MCF 10A (cell line): ENCODE results near the gene C9orf43. TPM values are rescaled to one million over a fixed set of nuclear protein-coding genes. Genes with fewer than 3 reads are reported as not detected.

Experiments
- BruUV-seq: library from RNA; stranded (reverse); fragments of 400-500 nt; replicated peaks from 2 replicates; lab custom pipeline; 2021; lab: Mats Ljungman, UMichigan
- CTCF ChIA-PET: fragments of 300-600 bp; sonication (Branson Sonifier 250); formaldehyde crosslinking; extraction: SDS; loops from one replicate; lab custom pipeline; 2021; ENCODE audit warnings: antibody characterized with exemption, inconsistent platforms; lab: Yijun Ruan, JAX
- POLR2A ChIA-PET: fragments of 300-600, 350-650 bp; sonication (Branson Sonifier 250); formaldehyde crosslinking; extraction: SDS; loops from one replicate; lab custom pipeline; 2020; ENCODE audit warnings: antibody characterized with exemption, inconsistent platforms; lab: Yijun Ruan, JAX
- DNase-seq: peaks from one replicate; pipeline ENCODE4 v3.0.0-alpha.2; 2018; ENCODE audit not compliant: unreplicated experiment
- H3K27ac Mint-ChIP-seq: one replicate; pipeline ENCODE4 v1.8.0; 2022; ENCODE audit warnings: mild to moderate bottlenecking, low read depth, mixed read lengths; ENCODE audit not compliant: unreplicated experiment
- H3K27me3 Mint-ChIP-seq: one replicate; pipeline ENCODE4 v1.8.0; 2022; ENCODE audit warnings: mixed read lengths; ENCODE audit not compliant: insufficient read depth, unreplicated experiment
- H3K36me3 Mint-ChIP-seq: one replicate; pipeline ENCODE4 v1.8.0; 2022; ENCODE audit warnings: mild to moderate bottlenecking, moderate library complexity, mixed read lengths; ENCODE audit not compliant: insufficient read depth, unreplicated experiment
- H3K4me1 Mint-ChIP-seq: one replicate; pipeline ENCODE4 v1.8.0; 2022; ENCODE audit warnings: mixed read lengths; ENCODE audit not compliant: insufficient read depth, unreplicated experiment
- H3K4me3 Mint-ChIP-seq: one replicate; pipeline ENCODE4 v1.8.0; 2022; ENCODE audit warnings: mild to moderate bottlenecking, moderate library complexity, mixed read lengths; ENCODE audit not compliant: unreplicated experiment
- H3K9me3 Mint-ChIP-seq: one replicate; pipeline ENCODE4 v1.8.0; 2022; ENCODE audit warnings: mixed read lengths; ENCODE audit not compliant: unreplicated experiment
- intact Hi-C: fragments of 100-400 bp; cut with micrococcal nuclease; formaldehyde crosslinking; loops from 2 replicates; pipeline ENCODE4 v1.14.1; 2022
- total RNA-seq: library from RNA; stranded (reverse); gene quantifications from 2 replicates; pipeline ENCODE4 v1.2.3, GENCODE V29; 2022
- TF ChIP-seq, protein P1 (sequence below): fragments of 200-600 bp; IDR thresholded peaks from one replicate; pipeline ENCODE4 v1.8.0; 2022; ENCODE audit warnings: antibody characterized with exemption, mild to moderate bottlenecking; ENCODE audit not compliant: unreplicated experiment

Gene C9orf43
- total RNA-seq, 1 experiment from 2014 or later = 0.84 TPM

DNA sequence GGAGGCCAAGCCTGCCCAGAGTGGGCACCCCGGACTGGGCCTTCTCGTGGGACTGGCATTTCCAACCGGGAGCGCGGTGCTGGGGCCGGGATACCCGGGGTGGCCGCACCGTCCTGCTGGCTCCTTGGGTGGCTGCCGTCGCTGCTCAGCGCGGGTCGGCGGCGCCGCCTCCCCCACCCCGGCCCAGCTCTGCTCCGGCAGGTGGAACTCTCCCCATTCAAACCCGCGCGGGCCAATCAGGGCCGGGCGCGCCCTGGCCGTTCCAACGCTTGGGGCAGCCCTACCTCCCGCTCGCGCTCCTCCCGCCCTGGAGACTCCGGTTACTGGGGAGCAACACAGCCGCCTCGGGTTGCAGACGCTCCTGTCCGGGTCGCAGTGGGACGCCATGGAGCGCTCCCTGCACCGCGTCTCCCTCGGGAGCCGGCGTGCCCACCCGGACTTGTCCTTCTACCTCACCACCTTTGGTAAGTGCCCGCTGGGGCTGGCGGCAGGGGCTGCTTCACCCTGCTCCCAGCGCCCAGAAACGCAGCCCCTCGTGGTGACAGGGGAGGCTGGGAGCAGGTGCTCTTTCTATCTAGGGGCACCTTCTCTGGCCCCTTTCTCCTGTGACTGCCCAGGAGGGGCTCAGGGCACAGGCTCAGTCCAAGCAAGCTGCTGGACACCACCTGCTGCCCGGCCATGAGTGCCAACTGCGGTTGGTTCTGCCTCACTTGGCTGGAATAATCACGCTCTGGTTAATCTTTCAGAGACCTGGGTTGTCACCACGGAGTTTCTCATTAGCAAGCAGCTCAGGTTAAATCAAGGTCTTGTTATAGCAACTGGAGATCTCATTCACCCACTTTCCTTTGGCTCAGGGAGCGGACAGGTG, 53.1 kb downstream of the C9orf43 start, which contains the start of gene RGS3:
Gene RGS3 (plus strand): TSS at position 310 of the 868 bp plus-strand sequence. CDS start 76 bp downstream, at position 386.
- CTCF ChIA-PET = interaction anchor here (0.9 to 1.1 kb wide), 3 partner anchors 15 to 194 kb away, joined by 3 to 4 read pairs (median 4); no protein-coding TSS in a partner anchor
- H3K9me3 Mint-ChIP-seq = no peaks in the 10 kb centered on the region
- peak; percentile 49 for DNase-seq
- intact Hi-C loops = no loop called here
- H3K4me1 Mint-ChIP-seq = no peaks in the 10 kb centered on the region
- TF ChIP-seq, protein P1, sequence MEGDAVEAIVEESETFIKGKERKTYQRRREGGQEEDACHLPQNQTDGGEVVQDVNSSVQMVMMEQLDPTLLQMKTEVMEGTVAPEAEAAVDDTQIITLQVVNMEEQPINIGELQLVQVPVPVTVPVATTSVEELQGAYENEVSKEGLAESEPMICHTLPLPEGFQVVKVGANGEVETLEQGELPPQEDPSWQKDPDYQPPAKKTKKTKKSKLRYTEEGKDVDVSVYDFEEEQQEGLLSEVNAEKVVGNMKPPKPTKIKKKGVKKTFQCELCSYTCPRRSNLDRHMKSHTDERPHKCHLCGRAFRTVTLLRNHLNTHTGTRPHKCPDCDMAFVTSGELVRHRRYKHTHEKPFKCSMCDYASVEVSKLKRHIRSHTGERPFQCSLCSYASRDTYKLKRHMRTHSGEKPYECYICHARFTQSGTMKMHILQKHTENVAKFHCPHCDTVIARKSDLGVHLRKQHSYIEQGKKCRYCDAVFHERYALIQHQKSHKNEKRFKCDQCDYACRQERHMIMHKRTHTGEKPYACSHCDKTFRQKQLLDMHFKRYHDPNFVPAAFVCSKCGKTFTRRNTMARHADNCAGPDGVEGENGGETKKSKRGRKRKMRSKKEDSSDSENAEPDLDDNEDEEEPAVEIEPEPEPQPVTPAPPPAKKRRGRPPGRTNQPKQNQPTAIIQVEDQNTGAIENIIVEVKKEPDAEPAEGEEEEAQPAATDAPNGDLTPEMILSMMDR = no peak
- H3K27me3 Mint-ChIP-seq = no peaks in the 10 kb centered on the region
- no peaks in the 10 kb centered on the region for H3K36me3 Mint-ChIP-seq
- POLR2A ChIA-PET = no interaction called here
- BruUV-seq = no TSS peak
- H3K27ac Mint-ChIP-seq = no peak within 1 kb of the TSS
- H3K4me3 Mint-ChIP-seq = peak within 1 kb of the TSS; percentile 9

DNA sequence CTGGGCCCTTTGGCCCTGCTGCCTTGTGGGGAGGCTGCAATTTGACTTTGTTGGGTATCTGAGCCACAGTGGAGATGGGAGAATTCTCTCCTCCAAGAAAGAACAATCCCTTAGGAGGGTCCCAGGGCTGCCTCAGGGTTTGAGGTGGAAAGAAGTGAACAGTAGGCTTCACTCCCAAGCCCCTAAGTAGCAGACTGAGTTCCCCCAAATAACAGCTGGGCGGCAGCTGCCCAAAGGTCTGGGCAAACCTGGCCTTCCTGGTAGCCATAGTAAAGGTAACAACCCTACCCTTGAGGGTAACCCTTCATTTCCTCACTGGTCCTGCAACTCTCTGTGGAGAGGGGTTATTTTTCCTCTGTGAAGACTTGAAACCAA, 53.7 kb downstream of the C9orf43 start:
- H3K4me3 Mint-ChIP-seq = peak overlapping the region; percentile 9
- no peak overlapping the region for H3K27ac Mint-ChIP-seq
- DNase-seq = no peak
- H3K9me3 Mint-ChIP-seq = no peaks in the 10 kb centered on the region
- ChIA-PET CTCF (interaction anchor here (1.0 to 1.1 kb wide), 2 partner anchors 16 to 186 kb away, joined by 3 to 4 read pairs; no protein-coding TSS in a partner anchor), POLR2A (no interaction called here)
- TF ChIP-seq, protein P1 = no peak
- no peaks in the 10 kb centered on the region for H3K4me1 Mint-ChIP-seq
- no peaks in the 10 kb centered on the region for H3K27me3 Mint-ChIP-seq
- BruUV-seq = no TSS peak
- intact Hi-C loops = no loop called here
- no peaks in the 10 kb centered on the region for H3K36me3 Mint-ChIP-seq

DNA sequence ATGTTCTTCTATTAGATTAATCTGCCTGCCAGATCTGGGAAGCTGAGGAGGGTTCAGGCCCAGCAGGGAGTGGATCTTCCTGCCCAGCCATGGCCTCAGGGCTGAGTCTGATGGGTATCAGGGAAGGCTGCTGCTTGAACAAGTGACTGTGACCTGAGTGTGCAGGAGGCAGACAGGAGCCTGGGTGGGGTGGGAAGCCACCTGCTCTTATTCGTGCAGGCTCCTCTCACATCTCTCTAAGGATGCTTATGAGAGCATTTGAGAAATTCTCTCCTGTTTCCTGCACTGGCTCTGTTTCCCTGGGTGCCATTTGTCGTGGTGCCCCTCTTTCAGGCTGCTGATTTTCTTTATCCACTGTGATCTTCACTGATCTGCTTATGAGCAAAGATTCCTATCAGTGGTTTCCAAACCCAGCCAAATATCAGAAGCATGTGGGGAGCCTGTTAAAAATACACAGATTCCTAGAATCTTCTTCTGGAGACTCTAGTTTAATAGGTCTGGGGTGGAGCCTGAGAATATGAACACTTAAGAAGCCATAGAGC, 55.1 kb downstream of the C9orf43 start:
- Mint-ChIP-seq H3K36me3 (no peaks in the 10 kb centered on the region), H3K4me3 (no peak overlapping the region), H3K27me3 (no peaks in the 10 kb centered on the region), H3K27ac (no peak overlapping the region), H3K9me3 (no peaks in the 10 kb centered on the region), H3K4me1 (no peaks in the 10 kb centered on the region)
- ChIA-PET CTCF (interaction anchor here (0.7 to 1.6 kb wide), 2 partner anchors 123 to 353 kb away, joined by 3 to 6 read pairs; no protein-coding TSS in a partner anchor), POLR2A (no interaction called here)
- DNase-seq = no peak
- no TSS peak for BruUV-seq
- intact Hi-C loops = no loop called here
- TF ChIP-seq, protein P1 = no peak

DNA sequence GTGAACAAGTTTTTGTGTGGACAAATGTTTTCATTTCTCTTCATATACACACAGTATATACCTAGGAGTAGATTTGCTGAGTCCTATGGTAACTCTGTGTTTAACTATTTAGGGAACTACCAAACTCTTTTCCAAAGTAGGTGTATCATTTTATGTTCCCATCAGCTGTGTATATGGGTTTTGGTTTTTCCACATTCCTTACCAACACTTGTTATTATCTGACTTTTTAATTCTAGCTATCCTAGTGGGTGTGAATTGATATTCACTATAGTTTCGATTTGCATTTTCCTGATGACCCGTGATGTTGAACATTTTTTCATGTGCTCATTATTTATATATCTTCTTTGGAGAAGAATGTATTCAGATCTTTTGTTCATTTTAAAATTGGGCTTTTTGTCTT, 56.6 kb downstream of the C9orf43 start:
- Mint-ChIP-seq H3K4me1 (no peaks in the 10 kb centered on the region), H3K36me3 (no peaks in the 10 kb centered on the region), H3K4me3 (no peak overlapping the region), H3K27ac (no peak overlapping the region), H3K27me3 (no peaks in the 10 kb centered on the region), H3K9me3 (no peaks in the 10 kb centered on the region)
- DNase-seq = no peak
- ChIA-PET CTCF (interaction anchor here (0.7 to 1.6 kb wide), 4 partner anchors 119 to 199 kb away, joined by 3 to 6 read pairs (median 5); no protein-coding TSS in a partner anchor), POLR2A (no interaction called here)
- no TSS peak for BruUV-seq
- TF ChIP-seq, protein P1 = no peak
- intact Hi-C loops = no loop called here
